NCI-H128 (cell line): ENCODE results near the gene TMEM239.

Experiments used
- DNase-seq: peaks from one replicate; lab custom pipeline; 2025; ENCODE audit not compliant: unreplicated experiment; lab: John Stamatoyannopoulos, UW

Gene TMEM239

DNA sequence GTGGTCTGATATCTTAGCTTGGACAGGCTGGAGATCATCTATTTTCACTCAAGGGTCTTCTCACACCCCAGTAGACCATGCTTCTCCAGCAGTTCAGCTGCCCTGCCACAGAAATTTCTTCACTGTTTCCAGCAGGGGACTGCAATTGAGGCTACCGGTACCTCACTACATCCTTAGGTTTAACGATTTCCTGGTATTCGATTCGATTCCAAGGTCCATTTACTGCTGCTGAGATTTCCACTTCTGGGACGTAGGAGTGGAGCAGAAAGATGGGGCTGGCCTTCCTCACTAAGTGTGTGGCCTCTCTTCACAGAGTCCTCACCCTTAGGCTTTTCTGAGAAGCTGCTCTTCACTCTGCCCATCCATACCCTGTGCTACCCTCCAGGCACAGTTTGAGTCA, 30.5 kb downstream of the TMEM239 start:
- no peak for DNase-seq

GRCh38 chr20:2847802-2848201, 31.6 kb downstream of the TMEM239 start:
- DNase-seq, result no peak

DNA sequence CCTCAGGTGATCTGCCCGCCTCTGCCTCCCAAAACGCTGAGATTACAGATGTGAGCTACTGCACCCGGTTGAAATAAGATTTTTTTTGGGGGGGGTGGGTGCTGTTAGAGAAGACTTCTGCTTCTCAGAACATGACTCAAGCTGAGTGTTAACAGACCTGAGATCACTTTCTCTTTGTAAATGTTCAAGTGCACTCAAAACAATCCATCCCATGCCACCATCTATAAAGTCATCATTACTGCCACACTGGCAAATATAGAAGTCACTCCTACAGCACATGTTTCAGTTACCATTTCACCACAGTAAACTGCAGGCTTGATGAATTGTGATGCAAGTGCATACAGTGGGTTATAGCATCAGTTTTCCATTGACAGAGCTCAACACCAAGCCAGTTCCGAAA, 33.4 kb downstream of the TMEM239 start:
- DNase-seq, result no peak

DNA sequence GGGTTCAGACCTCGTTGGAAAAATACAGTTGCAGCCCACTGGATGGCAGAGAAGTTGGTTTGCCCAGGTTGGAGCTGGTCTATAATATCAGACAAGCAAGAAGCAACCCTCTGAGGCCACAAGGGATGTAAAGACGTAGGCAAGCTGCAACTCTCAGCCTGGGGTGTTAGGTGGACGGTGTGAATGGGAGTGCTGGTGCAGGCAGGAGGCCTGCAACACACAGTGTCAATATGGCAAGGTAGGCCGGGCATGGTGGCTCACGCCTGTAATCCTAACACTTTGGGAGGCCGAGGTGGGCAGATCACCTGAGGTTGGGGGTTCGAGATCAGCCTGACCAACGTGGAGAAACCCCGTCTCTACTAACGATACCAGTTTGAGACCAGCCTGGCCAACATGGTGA, 34.9 kb downstream of the TMEM239 start:
- DNase-seq, result no peak

GRCh38 chr20:2858591-2858990, 42.4 kb downstream of the TMEM239 start:
- no peak for DNase-seq

DNA sequence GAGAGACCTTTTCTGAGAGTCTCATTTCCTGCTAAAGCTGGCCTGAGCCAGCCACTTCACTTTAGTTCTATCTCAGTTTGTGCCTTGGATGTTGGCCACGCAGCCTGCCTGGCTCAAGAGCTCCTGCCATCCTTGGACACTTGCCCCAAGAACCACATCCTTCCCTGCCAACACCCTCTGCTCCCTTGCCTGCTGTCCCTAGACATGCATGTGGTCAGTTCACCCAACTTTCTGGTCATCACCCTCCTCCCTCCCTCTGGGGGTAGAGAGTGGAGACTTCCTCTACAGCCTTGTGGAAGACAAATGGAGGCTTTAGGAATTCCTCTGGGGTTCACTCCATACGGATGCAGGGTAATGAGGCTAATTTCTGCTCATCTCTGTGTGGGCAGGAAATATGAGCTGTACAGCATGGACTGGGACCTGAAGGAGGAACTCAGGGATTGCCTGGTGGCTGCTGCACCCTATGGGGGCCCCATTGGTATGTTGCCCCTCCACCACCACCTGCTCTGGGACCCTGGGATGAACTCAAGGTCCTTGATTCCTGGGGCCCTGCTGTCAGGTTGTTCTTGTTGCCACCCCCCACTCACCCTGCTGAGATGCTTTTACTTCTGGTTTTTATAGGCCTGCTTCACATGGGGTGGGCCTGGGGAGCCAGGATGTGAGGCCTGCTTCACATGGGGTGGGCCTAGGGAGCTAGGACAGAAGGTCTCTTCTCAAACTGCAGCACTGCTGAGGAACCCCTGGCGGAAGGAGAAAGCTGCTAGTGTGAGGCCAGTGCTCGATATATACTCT, 43.4 kb downstream of the TMEM239 start:
- DNase-seq, result no peak

DNA sequence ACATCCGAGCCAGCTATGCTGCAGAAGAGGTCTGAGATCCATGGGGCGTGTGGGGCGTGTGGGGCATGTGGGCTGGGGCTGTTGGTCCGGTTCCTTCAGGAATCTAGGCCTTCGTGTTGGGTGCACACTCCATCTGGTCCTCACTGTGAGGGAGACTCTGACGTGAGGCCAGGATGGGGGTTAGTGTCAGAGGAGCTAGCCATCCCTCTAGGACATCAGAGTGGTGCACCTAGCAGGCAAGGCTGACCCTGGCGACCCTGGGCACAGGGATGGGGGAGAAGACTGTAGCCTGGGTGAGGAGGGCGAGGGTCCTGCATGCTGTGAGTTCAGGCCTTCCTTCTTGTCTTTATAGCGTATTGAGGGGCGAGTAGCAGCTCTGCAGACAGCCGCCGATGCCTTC, 48.5 kb downstream of the TMEM239 start:
- DNase-seq, result no peak

- no peak for DNase-seq
Observed at GRCh38 chr20:2865101-2865500, 48.9 kb downstream of the TMEM239 start.

DNA sequence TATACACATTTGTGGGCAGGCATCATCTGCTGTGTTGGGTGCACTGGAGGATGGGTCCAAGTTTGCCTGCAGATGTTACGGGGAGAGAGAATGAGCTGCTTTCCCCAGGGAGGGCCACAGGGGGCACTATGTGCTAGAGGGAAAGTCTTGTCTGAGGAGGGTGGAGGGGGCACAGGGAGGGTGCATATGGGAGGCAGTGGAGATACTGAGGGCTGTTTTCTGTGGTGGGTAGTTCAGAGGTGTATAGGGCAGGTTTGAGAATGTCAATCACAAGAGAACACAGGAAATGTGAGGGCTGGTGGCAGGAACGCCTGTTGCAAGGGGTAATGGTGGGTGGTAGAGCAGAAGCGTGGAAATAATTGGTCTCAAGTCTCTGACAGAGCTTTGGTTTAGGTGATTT, 49.5 kb downstream of the TMEM239 start:
- no peak for DNase-seq

GRCh38 chr20:2866236-2866635, 50.1 kb downstream of the TMEM239 start:
- DNase-seq, result no peak

GRCh38 chr20:2867081-2867864, 51.1 kb downstream of the TMEM239 start:
- DNase-seq, result no peak
